ENCODE measurements around the gene DIP2C.

DNA sequence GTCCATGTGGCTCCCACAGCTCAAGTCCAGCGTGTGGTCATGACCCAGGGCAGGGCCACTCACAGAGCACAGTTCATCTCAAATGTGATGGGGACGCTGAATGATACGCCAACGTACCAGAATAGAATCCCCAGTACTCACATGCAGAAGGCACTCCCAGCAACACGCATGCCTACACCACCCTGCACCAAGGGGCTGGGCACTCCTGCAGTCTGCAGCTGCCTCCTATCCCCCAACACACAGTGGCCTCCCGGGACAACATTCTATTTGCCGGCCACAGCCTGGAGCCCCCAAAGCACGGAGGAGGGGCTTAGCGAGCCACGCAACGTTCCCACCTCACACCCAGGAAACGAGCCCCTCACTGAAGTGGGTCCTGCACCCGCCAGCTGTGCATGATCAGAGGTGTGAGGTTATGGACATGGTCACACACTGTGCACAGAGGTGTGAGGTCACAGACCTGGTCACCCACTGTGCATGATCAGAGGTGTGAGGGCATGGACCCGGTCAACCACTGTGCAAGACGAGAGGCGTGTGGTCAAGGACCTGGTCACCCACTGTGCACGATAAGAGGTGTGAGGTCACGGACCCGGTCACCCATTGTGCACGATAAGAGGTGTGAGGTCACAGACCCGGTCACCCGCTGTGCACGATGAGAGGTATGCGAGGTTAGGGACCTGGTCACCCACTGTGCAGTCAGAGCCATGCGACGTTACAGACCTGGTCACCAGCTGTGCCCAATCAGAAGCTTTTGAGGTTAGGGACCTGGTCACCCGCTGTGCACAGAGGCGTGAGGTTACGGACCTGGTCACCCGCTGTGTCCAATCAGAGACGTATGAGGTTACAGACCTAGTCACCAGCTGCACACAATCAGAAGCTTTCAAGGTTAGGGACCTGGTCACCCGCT, 182.8 kb downstream of the DIP2C start:
- TF ChIP-seq, protein P1, sequence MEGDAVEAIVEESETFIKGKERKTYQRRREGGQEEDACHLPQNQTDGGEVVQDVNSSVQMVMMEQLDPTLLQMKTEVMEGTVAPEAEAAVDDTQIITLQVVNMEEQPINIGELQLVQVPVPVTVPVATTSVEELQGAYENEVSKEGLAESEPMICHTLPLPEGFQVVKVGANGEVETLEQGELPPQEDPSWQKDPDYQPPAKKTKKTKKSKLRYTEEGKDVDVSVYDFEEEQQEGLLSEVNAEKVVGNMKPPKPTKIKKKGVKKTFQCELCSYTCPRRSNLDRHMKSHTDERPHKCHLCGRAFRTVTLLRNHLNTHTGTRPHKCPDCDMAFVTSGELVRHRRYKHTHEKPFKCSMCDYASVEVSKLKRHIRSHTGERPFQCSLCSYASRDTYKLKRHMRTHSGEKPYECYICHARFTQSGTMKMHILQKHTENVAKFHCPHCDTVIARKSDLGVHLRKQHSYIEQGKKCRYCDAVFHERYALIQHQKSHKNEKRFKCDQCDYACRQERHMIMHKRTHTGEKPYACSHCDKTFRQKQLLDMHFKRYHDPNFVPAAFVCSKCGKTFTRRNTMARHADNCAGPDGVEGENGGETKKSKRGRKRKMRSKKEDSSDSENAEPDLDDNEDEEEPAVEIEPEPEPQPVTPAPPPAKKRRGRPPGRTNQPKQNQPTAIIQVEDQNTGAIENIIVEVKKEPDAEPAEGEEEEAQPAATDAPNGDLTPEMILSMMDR (conservative IDR thresholded peaks at IDR 0.05; ENCODE audit: low read length) = no peak
- no peak for TF ChIP-seq EZH2phosphoT487 (IDR thresholded peaks at IDR 0.05; ENCODE audit: borderline replicate concordance)

Measured in Loucy (cell line).